ENCODE results near the gene BEGAIN.
A peak's percentile ranks its signal among the peaks of the same experiment; 100 is the strongest.
"Not testable (repeated sequence)": the region's sequence is repeated elsewhere in the genome, so short reads cannot be mapped to it uniquely, and the experiment has no call there.

BEGAIN gene

DNA sequence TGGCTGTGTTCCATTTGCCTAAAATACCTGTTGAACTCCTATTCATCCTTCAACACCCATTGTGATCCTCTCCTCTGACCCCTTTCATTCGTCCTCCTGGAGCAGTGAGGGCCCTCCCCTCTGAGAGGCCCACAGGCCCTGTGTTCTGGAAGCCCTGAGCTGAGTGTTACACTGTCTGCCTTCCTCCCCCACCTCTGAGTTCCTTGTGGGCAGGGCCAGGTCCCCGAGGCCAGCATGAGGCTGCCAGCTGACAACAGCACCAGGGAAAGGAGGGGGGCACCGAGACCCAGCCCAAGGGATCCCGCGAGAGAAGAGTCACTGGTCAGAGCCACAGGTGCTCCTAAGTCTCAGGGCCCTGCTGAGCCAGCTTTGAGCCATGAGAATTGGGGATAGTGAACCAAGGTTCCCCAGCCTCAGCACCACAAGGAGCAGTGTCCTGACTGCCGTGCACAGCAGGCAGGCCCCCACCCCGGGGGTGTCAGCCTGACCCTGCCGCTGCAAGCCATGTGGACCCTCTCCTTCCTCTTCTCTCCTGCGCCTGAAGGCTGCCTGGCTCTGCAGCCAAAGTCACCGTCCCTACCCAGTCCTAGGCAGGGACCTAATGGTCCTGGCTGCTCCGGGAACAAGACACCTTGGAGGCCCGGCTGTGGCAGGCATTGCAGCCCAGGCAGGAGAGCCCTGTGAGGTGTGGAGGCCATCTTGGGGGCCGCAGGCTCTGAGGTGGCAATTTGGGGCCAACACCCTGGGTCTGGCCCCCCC, 52.5 kb downstream of the BEGAIN start:
- peak; percentile 10 for DNase-seq

DNA sequence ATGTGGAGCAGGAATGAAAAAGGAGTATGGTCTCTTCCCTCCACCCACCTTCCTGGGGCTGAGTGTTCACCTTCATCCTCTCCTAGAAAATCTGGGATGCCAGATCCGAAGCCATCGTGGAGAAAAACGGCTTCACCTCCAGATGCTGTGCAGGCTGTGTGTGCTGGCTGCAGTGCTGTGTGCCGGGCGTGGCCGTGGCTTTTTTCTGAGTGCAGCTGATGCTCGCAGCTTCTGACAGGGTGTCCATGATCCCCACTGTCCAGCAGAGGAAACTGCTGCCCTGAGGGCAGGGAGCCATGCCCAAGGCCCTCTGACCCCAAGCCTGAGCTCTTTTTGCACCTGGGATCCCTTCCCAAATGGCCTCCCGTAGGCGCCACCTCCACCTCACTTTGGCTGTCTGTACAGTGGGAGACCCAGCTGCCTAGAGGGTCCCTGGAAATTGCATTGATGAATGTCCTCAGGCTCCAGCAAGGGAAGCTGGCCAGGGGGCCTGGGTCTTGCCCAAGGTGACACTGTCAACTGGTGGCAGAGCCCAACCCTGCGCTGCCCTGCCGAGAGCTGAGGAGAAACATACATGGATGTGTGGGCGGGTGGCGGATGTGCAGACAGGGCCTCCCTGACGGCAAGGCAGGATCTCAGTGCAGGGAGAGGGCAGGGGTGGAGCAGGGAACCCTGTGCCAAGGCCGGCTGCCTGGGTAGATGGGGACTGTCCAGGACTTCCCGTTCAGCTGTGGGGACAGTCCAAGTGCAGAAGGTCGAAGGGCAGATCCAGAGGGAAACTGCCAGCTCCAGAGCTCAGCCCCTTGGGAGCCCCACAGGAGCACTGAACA, 53.3 kb downstream of the BEGAIN start:
- peak; percentile 8 for DNase-seq

DNA sequence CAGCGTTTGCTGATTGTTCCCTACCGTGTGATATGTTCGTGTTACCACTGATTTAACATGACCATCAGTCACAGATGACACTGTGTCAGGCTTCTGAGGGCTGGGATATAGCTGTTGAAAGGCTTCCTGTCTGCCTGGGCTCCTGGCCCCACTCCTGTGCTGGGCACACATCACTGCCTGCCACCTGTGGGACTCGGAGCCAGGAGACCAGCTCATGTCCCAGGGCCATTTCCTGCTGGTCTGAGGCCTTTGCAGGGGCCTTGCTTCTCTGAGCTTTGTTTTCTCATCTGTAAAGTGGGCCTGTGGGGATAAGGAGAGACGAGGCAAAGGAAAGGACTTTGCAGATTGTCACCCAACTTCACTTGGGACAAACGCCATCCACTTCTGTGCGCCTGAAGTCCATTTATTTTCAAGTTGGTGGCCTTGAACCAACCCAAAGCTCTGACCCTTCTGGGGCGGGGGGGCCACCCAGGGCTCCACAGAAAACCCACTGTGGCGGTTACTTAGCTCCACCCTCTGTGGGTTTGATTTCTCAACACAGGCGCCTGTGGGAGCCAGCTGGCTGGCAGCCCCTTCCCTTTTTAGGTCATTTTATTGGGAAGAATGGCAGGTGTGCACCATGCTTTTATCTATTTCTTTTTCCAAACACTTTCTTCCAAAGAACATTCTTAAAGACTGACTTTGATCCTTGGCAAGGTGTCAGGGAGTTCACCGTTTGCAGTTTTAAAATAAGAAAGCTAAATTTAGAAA, 54.1 kb downstream of the BEGAIN start:
- DNase-seq, result no peak

DNA sequence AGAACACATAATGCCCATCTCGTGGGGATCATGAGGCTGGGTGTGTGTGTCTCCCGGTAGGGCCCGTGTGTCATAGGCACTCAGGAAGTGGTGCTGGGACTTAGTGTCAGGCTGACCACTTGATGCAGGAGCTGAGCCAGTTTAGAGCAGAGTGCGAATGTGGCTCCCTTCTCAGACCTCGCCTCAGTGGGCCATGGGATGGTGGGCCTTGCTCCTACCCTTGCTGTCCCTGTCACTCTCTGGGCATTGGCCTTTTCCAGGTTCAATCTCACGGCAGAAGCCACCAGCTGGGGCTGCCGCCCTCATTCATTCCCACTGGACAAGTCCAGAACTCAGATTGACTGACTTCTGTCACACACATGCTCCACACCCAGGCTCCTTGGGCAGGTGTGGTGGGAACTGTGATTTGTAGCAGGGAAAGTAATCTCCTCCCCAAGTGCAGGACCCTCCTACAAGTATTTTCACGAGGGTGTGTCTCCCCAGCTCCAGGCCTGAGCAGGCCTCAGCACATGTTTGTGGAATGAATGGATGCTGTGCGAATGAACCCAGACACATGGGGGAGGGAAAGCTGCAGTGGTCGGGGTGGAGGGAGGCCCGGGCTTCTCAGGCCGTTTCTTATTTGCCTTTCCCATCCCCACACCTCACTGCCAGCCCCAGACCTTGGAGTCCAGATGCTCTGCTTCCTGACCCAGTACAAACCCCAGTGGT, 54.9 kb downstream of the BEGAIN start:
- DNase-seq, result peak; percentile 7

DNA sequence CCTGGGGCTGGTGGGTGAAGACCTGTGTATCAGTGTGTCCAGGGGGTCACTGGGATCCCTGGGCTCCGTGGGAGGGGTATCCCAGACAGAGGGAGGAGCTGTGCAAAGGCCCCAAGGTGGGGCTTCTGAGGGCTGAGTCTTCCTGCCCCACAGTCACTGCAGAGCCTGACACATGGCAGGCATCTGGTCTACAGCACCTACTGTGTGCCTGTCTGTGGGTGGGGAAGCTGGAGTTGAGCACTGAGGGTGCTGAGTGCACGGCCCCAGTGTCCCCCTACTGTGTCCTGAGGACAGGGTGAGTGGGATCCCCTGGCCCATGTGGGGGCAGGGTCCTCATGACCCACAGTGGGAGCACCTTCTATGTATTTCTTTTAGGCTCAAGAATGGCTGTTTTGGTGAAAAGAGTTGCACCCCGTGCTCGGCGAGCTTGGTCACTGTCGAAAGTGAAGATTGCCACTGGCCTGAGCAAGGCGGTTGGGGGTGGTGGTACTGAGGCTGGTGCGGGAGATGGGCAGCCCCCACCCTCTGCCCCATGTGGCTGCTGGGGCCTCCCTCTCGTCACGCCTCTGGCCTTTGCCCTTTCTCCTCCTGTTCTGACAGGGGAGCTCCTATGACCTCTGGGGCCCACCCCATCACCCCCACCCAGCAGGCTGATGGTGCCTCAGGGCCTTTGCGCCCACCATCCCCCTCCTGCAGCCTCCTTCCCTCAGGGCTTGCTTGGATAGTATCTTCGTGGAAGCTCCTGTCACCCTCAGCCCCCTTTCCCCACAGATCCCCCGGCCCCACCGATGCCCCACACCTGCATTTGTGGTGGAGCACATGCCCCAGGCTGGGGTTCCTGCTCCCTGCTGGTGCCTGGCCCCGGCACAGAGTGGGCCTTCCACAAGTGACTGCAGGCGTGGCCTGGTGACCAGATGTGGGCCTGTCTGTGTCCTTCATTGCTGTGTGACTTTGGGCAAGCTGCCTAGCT, 55.8 kb downstream of the BEGAIN start:
- peak; percentile 11 for DNase-seq

DNA sequence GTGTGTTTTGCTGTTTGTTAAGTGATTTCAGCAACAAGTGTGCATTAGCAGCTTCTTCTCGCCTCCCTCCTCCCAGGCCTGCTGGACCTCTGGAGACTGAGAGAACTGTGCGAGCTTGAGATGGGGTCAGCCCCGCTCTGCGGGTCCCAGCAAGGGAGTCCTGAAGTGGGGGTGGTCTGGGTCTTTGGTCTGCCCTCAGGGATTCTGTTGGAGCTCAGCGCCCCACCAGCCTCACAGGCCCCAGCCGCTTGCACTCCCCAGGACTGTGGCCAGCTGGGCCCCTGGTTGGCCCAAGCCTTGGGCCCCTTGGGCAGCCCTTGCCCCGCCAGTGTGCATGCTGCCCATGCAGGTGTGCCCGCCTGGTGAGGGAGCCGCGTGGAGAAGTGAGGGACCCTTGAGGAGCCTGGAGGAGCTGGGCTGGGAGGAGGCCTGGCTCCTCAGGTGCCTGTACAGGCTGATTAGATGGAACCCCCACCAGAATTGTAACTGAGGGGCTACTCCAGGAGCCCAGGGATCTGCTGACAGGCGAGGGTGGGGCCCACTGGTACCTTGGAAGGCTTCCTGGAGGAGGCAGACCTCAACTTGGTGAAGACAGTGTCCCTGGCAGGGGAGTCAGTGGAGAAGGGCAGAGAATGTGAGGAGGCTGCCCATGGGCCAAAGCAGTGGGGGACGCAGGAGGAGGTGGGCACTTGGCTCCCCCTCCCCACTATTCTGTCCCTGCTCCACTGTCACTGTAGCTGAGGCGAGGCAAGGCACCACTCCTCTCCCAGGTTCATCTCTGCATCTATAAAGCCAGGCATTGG, 56.7 kb downstream of the BEGAIN start:
- DNase-seq, result peak; percentile 10

DNA sequence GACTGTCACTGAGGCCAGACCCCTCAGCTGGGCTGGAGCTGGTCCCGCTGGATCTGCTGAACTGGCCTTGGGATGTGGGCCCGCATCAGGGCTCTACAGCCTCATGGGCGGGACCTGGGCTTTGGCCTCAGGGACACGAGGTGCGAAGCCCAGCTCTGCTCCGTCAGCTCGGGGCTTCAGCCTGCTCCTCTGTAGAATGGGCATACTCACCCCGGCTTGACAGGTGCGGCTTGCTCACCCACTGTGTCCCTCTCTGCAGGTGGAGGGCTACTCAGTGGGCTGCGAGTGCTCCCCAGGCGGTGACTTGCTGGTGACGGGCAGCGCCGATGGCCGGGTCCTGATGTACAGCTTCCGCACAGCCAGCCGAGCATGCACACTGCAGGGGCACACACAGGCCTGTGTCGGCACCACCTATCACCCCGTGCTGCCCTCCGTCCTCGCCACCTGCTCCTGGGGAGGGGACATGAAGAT, 57.6 kb downstream of the BEGAIN start:
- DNase-seq, result peak; percentile 10

DNA sequence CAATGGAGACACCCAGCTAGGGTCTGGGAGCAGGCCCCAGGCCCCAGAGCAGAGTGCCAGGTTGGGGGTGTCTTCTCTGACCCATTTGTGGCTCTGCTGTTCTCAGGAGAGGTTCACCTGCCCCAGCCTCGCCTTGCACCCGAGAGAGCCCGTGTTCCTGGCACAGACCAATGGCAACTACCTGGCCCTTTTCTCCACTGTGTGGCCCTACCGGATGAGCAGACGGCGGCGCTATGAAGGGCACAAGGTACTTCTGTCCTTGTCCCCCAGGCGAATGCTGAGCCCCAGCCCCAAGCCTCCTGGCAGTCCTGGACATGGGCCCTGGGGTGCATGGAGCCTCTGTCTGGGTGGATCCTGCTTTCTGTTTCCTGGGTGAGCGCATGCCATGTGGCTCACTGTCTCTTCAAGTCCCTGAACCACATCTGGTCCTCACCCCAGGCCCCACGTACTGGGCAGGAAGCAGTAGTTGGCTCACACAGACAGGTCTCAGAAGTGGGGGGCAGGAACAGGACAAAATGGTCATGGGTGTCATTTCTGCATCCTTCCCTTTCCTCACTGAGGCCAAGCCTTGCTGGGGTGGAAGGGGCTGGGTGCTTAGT, 58.2 kb downstream of the BEGAIN start:
- DNase-seq, result peak; percentile 6

DNA sequence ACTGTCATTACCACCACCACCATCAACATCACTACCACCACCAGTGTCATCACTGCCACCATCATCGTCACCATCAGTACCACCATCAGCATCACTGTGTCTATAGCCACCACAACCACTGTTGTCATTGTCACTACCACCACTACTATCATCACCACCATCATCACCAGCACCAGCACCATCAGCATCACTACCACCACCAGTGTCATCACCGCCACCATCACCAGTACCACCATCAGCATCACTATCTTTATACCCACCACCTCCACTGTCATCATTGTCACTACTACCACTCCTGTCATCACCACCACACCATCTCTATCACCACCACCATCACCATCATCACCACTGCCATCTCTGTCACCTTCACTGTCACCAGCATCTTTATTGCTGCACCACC, 60.6 kb downstream of the BEGAIN start:
- DNase-seq, result no peak

DNA sequence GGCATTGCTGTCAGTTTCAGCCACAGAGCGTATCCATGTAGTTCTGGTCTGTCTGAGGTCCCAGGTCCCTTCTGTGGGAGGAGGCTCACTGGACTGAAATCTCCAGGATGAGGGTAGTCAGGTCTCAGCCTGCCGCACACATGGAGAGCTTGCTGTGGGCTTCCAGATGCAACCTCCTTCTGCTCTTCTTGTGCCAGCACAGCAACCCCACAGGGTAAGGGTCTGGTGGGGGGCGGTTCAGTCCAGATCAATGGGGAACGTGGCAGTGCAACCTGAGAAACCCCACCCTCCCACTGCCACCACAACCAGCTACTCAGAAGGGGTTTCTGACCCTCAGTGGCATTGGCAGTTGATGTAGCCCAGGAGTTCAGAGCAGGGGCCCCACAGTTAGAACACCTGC, 61.2 kb downstream of the BEGAIN start:
- no peak for DNase-seq

DNA sequence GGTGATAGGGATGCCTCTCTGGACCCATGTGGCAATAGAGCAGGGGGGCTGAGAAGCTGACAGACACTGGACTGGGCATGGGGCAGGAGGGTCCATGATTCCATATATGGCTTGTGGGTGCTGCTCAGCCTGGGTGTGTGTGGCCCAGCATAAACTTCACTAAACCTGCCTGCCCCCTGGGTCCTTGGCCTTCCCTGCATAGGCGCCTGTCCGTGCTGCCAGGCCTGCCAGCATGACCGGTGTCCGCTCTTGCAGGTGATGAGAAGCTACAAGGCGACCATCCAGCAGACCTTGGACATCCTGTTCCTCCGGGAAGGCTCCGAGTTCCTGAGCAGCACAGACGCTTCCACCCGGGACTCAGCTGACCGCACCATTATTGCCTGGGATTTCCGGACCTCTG, 61.6 kb downstream of the BEGAIN start:
- DNase-seq, result no peak

DNA sequence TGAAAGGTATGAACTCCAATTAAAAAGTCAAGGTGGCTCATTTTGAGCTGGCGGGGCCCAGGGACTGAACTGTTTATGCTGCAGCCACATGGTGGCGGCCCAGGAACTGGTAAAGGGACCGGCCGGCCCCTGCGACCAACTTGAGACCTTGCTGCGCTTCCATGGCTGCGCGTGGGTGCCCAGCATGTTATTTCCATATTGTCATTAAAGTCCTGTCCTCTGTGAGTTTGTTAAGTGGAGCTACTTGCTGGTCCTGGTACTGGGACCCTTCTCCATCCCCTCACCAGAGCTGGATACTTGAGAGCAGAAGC, 62.3 kb downstream of the BEGAIN start:
- DNase-seq, result no peak

DNA sequence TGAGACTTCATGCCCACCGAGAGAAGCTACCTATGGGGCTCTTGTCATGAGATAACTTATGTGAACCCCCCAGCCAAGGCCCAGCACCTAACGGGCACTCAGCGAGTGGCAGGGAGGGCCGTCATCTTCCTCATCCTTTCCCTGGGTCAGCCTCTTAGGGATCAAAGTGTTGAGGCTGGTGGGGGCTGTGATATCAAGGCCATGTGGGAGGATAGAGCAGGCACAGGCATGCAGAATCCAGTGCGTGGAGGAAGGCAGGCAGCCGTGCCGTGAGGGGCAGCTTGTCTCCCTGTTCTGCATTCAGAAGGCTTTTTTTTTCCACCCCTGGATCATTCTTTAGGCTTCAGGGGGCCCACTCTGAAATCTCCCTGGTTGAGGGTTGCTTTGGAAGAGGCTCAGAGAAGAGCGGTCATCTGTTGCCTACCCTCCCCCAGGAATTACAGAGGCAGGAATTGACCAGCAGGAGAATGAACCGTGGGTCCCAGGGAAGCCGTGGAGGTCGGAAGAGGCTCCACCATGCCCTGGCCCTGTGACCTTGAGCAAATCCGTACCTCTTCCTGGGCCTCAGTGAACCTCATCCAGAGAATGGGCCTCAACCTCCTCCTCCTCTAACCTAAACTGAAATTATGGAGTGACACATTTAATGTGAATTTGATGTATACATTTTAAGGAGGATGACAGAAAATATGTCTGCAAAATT, 62.8 kb downstream of the BEGAIN start:
- no peak for DNase-seq

DNA sequence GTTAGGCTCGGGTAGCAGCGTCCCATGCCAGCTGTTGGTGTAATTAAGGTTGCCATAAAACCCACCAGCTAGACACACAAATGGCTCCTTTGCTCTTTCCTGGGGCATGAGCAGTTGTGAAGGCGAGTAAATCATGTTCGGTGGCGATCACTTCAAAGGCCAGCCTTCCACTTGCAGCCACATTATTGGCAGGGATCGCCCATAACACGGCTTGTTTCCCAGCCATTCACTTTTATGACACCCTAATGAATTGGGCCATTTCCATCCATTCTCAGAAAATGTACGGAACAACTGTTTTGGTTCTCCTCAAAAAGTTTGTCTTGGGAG, 63.4 kb downstream of the BEGAIN start:
- DNase-seq, result no peak

DNA sequence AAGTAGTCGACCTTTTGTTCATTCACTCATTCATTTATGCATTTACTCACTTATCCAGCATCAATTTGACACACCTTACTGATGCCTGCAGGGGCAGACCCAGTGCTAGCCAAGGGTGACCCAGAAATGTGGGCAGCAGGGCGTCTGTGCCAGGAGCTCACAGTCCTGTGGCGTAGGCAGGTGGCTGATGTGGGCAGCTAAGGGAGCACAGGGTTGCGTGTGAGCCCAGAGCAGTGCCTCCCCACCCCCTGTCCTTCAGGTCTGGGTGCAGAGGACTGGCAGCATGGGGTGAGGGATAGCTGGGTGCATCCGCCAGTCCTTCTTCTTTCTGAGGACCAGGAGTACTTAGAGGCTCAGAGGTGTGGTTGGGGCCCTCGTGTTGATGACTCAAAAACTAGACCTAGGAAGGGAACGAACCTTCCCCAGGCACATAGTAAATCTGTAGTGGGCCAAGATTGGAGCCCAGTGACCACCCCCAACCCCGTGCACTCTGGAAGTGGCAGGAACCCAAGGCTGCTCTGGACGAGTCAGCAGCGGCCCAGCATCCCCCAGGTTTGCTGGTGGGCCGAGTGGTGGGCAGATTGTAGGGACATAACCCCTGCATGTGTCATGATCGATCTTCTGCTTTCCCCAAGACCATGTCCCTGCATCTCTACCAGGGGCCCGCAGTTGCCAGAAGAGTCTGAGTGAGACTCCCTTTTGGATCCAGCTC, 63.9 kb downstream of the BEGAIN start:
- no peak for DNase-seq

DNA sequence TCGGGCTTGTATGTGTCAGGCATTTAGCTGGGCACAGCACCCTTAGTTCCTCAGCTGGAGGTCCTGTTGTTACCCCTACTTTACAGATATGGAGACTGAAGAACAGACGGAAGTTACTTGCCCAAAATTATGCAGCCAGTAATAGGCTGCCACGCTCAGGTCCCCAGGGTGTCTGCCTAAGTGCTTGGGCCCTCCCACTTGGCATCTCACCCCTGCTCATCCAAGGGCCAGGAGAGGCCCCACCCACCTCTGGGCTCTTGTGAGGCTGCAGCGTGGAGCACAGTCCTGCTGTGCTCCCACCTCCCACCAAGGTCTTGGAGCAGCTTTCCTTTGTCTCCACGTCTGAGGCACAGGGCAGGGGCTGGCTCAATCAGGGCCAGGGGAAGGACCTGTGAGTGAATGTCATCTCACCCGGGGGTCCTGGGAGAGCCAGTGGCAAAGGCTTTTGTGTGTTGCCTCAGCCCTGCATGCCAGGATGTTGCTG, 64.6 kb downstream of the BEGAIN start:
- no peak for DNase-seq

DNA sequence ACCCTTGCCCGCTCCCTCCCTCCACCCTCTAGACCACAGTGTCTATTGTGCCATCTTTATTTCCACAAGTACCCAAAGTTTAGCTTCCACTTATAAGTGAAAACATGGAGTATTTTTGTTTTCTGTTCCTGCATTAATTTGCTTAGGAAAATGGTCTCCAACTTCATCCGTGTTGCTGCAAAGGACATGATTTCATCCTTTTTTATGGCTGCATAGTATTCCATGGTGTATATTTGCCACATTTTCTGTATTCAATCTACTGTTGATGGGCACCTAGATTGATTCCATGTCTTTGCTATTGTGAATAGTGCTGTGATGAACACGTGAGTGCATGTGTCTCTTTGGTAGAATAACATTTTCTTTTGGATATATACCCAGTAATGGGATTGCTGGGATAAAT, 81.2 kb downstream of the BEGAIN start:
- DNase-seq, result not testable (repeated sequence)

DNA sequence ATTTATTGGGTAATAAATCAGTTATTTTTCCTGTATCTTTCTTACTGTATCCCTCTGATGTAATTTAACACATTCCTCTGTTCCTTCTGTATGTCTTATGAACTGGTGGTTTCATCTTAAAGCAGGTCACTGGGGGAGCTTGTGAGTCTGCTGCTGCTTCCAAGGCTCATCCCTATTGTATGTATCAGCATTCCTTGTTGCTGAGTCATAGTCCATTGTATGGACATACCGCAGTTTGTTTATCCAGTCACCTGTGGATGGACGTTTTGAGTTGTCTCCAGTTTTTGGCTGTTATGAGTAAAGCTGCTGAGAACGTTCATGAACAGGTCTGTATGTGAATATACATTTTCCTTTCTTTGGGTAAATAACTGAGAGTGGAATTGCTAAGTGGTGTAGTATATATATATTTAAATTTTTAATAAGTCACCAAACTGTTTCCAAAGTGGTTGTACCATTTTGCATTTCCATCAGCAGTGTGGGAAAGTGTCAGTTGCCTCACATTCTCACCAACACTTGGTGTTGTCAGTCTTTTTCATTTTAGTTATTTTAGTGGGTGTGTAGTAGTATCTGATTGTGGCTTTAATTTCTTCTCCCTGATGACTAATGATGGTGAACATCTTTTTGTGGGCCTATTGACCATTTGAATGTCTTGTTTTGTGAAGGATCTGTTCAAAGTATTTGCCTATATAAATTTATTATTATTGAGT, 82.7 kb downstream of the BEGAIN start:
- DNase-seq, result no peak
